Body of pancreas (tissue), 4 donors: ENCODE data around the gene FLYWCH1. TPM values are rescaled to one million over a fixed set of nuclear protein-coding genes. Genes with fewer than 3 reads are reported as not detected.
"Not testable (repeated sequence)": the region's sequence is repeated elsewhere in the genome, so short reads cannot be mapped to it uniquely, and the experiment has no call there.

Experiments used
- ATAC-seq: fragments of 150-250 bp; one replicate; pipeline ENCODE4 v1.9.1; 2016
- DNase-seq, 4 donors: peaks; one replicate each; pipeline ENCODE4 v3.0.0-alpha.2; 2019
- H3K27ac ChIP-seq, 4 donors: fragments of 200-600 bp; sonication (generic); 1 replicate in 3 of 4; 2 replicates in 1 of 4; pipeline versions ENCODE4 v1.5.1 to v1.6.1; 2016 to 2019; ENCODE audit warnings: mild to moderate bottlenecking in 1 of 4, mixed read lengths in 1 of 4, moderate library complexity in 1 of 4
- H3K27me3 ChIP-seq, 2 donors: fragments of 200-600 bp; sonication (generic); one replicate each; pipeline ENCODE4 v1.6.0; 2016; ENCODE audit warnings: mild to moderate bottlenecking in 1 of 2
- H3K36me3 ChIP-seq, 2 donors: fragments of 200-600 bp; sonication (generic); replicated peaks in 1 of 2; 2 replicates each; pipeline ENCODE4 v1.5.1; 2016; ENCODE audit warnings: low read depth in 2 of 2; ENCODE audit not compliant: insufficient read depth in 1 of 2
- H3K4me1 ChIP-seq: fragments of 200-600 bp; sonication (generic); one replicate; pipeline ENCODE4 v1.6.0; 2016
- H3K4me3 ChIP-seq, 2 donors: fragments of 200-600 bp; sonication (generic); 1 replicate in 1 of 2; 2 replicates in 1 of 2; pipeline ENCODE4 v1.5.1; 2016 to 2019
- H3K9me3 ChIP-seq, 3 donors: fragments of 200-600 bp; sonication (generic); 1 replicate in 2 of 3; 2 replicates in 1 of 3; pipeline ENCODE4 v1.5.1; 2016
- POLR2A ChIP-seq, 3 donors: fragments of 450-650 bp; IDR thresholded peaks; one replicate each; pipeline ENCODE4 v1.6.1; 2016; ENCODE audit warnings: antibody characterized with exemption in 3 of 3, mild to moderate bottlenecking in 2 of 3
- WGBS, 2 donors: methylation state at CpG; one replicate each; pipeline ENCODE4 v1.1.5; 2017; 5-methylcytosine and 5-hydroxymethylcytosine counted together
- intact Hi-C: fragments of 100-400 bp; cut with DNase I; formaldehyde crosslinking; loops from one replicate; pipeline ENCODE4 v1.15.1; 2023
- total RNA-seq, 2 donors: library from RNA; depleted of rRNA; stranded (reverse); fragments of >200 nt; gene quantifications; one replicate each; pipeline ENCODE4 v1.1.0, GENCODE V29; 2016
- TF ChIP-seq, protein P1 (sequence below), 7 experiments: fragments of 450-650 bp in 4 of 7; fragments of 200-600 bp in 3 of 7; sonication (generic) in 3 of 7; IDR thresholded peaks; one replicate each; pipeline ENCODE4 v1.5.1; 2016 to 2019; ENCODE audit warnings: antibody characterized with exemption in 7 of 7

FLYWCH1 gene
- total RNA-seq, 2 donors from 2014 or later = 24.6 to 53.7 TPM

DNA sequence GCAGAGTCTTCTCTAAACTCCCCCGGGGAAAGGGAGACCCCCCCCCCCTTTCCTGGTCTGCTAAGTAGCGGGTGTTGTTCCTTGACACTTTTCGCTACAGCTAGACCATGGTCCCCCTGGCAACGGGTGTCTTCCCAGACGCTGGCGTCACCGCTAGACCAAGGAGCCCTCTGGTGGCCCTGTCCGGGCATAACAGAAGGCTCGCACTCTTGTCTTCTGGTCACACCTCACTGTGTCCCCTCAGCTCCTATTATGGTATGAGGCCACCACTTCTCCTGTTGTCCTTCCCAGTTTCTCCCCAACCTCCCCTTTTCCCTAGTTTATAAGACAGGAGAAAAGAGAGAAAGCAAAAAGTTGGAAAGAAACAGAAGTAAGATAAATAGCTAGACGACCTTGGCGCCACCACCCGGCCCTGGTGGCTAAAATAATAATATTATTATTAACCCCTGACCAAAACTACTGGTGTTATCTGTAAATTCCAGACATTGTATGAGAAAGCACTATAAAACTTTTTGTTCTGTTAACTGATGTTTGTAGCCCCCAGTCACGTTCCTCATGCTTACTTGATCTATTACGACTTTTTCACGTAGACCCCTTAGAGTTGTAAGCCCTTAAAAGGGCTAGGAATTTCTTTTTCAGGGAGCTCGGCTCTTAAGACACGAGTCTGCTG, 4.5 kb upstream of the FLYWCH1 start:
- H3K4me3 ChIP-seq, intact Hi-C loops, ATAC-seq, H3K9me3 ChIP-seq, H3K27me3 ChIP-seq, H3K36me3 ChIP-seq: not testable (repeated sequence)
- TF ChIP-seq, protein P1, sequence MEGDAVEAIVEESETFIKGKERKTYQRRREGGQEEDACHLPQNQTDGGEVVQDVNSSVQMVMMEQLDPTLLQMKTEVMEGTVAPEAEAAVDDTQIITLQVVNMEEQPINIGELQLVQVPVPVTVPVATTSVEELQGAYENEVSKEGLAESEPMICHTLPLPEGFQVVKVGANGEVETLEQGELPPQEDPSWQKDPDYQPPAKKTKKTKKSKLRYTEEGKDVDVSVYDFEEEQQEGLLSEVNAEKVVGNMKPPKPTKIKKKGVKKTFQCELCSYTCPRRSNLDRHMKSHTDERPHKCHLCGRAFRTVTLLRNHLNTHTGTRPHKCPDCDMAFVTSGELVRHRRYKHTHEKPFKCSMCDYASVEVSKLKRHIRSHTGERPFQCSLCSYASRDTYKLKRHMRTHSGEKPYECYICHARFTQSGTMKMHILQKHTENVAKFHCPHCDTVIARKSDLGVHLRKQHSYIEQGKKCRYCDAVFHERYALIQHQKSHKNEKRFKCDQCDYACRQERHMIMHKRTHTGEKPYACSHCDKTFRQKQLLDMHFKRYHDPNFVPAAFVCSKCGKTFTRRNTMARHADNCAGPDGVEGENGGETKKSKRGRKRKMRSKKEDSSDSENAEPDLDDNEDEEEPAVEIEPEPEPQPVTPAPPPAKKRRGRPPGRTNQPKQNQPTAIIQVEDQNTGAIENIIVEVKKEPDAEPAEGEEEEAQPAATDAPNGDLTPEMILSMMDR (IDR thresholded peaks at IDR 0.05) = peak; percentile 20 to 88 (median 56)
- peak in 1 of 3 donors; percentile 11 for TF ChIP-seq POLR2A (IDR thresholded peaks at IDR 0.05)
- peaks cover 28% of the 10 kb centered on the region for H3K4me1 ChIP-seq
- WGBS, 2 donors = 10% methylated on average over 10 to 17 of the region's 17 CpGs
- H3K27ac ChIP-seq = peak overlapping the region in 3 of 4 donors; percentile 41 to 45 (median 43)
- peak; percentile 60 to 74 (median 72) for DNase-seq

DNA sequence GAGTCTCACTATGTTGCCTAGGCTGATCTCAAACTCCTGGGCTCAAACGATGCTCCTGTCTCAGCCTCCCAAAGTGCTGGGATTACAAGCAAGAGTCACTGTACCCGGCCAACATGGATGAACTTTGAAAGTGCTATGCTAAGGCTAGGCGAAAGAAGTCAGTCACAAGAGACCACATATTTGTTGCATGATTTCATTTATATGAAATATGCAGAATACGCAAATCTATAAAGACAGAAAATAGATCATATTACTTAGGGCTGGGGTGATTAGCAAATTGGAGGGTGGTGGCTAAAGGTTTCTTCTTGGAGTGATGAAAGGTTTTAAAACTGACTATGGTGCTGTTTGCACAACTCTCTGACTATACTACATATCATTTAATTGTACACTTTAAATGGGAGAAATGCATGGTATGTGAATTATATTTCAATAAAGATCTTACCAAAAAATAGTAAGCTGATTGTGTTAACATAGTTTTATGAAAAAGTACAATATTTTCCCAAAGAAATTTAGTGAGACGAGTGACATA, 1.2 kb upstream of the FLYWCH1 start:
- no peak for DNase-seq
- H3K36me3 ChIP-seq = peaks cover 0 to 2% of the 10 kb centered on the region in 2 donors
- peaks cover 32% of the 10 kb centered on the region for H3K4me1 ChIP-seq
- TF ChIP-seq, protein P1 (IDR thresholded peaks at IDR 0.05) = no peak
- TF ChIP-seq POLR2A (IDR thresholded peaks at IDR 0.05) = no peak
- no peak for ATAC-seq
- 51 to 52% methylated on average over 5 of the region's 5 CpGs for WGBS, 2 donors
- no peak overlapping the region for H3K4me3 ChIP-seq
- H3K27me3 ChIP-seq = no peaks in the 10 kb centered on the region
- H3K27ac ChIP-seq = no peak overlapping the region
- intact Hi-C loops = loop anchor here (5.0 kb wide), 1 partner anchor 33 kb away; no protein-coding TSS in a partner anchor
- H3K9me3 ChIP-seq = no peaks in the 10 kb centered on the region

DNA sequence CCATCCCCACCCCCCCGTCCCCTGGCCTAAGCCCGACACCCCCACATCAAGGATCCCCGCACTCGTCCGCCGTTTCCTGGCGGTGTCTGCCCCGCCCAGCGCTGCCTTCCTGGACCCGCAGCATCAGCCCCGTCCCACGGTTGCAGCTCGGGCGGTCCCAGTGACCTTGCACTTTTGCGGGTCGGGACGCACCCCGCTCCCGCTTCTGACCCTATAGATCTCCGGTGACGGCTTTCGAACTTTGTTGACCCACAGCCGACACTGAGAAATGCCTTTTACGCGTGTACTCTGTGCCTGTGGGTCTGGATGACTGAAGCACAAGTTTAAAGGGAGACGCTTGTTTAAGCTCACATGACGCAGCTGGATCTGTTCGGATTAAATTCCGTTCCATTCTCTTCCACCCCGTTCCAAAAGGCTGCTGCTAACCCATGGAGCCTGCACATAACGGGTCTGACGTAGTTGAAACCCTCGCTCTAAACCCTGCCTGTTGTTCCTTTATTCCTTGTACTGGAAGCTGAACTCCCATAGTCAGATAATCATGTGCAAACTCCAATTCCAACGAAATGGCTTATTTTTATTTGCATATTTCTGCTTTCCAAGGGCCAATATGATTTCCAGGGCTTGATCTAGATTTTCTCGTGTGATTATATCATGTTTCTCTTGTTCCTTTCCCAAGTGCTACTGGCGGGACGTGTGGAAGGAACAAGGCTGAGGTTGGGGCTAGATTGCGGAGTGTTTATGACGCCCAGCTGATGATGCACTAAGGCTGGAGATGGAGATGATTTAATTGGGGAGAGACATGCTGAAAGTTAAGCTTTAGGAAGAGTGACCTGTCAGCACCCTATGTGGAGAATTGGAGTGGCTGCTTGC, 834 bp downstream of the FLYWCH1 start:
- DNase-seq (peak; percentile 30 to 33 (median 32)), ATAC-seq (peak; percentile 26)
- intact Hi-C loops = loop anchor here (5.0 kb wide), 1 partner anchor 35 kb away; no protein-coding TSS in a partner anchor
- H3K27me3 ChIP-seq = no peaks in the 10 kb centered on the region
- peaks cover 20% of the 10 kb centered on the region for H3K4me1 ChIP-seq
- H3K4me3 ChIP-seq = peak overlapping the region; percentile 58 to 63
- peaks cover 0 to 2% of the 10 kb centered on the region in 2 donors for H3K36me3 ChIP-seq
- H3K9me3 ChIP-seq = no peaks in the 10 kb centered on the region
- H3K27ac ChIP-seq = peak overlapping the region; percentile 51 to 81 (median 63)
- WGBS, 2 donors = 5 to 12% methylated on average over 20 to 36 of the region's 39 CpGs
- no peak for TF ChIP-seq POLR2A (IDR thresholded peaks at IDR 0.05)
- TF ChIP-seq, protein P1 (IDR thresholded peaks at IDR 0.05) = no peak

DNA sequence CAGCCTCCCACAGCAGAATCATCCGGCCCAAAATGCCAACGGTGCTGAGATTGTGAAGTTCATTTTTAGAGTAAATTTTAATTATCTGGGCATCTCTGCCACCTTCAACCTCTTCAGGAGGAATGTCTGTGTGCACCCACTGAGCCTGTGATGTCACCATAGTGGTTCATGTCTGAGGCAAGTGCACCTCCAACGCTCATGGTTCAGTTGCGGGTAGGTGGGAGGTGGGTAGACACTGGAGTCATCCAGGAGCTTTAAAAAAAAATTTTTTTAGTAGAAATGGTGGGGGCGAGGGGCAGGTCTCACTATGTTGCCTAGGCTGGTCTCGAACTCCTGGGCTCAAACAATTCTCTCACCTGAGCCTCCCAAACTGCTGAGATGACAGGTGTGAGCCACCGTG, 1.9 kb downstream of the FLYWCH1 start:
- H3K9me3 ChIP-seq = no peaks in the 10 kb centered on the region
- WGBS, 2 donors = 83 to 87% methylated on average over 7 of the region's 7 CpGs
- peaks cover 19% of the 10 kb centered on the region for H3K4me1 ChIP-seq
- H3K36me3 ChIP-seq = peaks cover 0 to 2% of the 10 kb centered on the region in 2 donors
- TF ChIP-seq, protein P1 (IDR thresholded peaks at IDR 0.05) = no peak
- no peak for ATAC-seq
- H3K27me3 ChIP-seq = no peaks in the 10 kb centered on the region
- intact Hi-C loops = loop anchor here (5.0 kb wide), 1 partner anchor 36 kb away; no protein-coding TSS in a partner anchor
- no peak overlapping the region for H3K4me3 ChIP-seq
- H3K27ac ChIP-seq = no peak overlapping the region
- no peak for DNase-seq
